Esophagus muscularis mucosa (tissue), 4 donors: ENCODE measurements around the gene TCN1. TPM values are rescaled to one million over a fixed set of nuclear protein-coding genes. Genes with fewer than 3 reads are reported as not detected.

Source experiments
- DNase-seq: peaks from one replicate; pipeline ENCODE4 v3.0.0-alpha.2; 2017; ENCODE audit errors: extremely low spot score
- H3K27ac ChIP-seq, 4 donors: fragments of 200-600 bp; sonication (generic); replicated peaks in 1 of 4; 1 replicate in 3 of 4; 2 replicates in 1 of 4; pipeline ENCODE4 v1.5.1; 2016 to 2019; ENCODE audit warnings: mild to moderate bottlenecking in 1 of 4
- H3K27me3 ChIP-seq, 4 donors: fragments of 200-600 bp; sonication (generic); one replicate each; pipeline versions ENCODE4 v1.5.1 to v1.6.0; 2016 to 2019
- H3K36me3 ChIP-seq, 4 donors: fragments of 200-600 bp; sonication (generic); one replicate each; pipeline ENCODE4 v1.5.1; 2016 to 2019
- H3K4me1 ChIP-seq, 4 donors: fragments of 200-600 bp; sonication (generic); one replicate each; pipeline ENCODE4 v1.5.1; 2016 to 2019
- H3K4me3 ChIP-seq, 4 donors: fragments of 200-600 bp; sonication (generic); 1 replicate in 2 of 4; 2 replicates in 2 of 4; pipeline ENCODE4 v1.5.1; 2016 to 2019; ENCODE audit warnings: mild to moderate bottlenecking in 4 of 4, moderate library complexity in 1 of 4
- H3K9me3 ChIP-seq, 4 donors: fragments of 200-600 bp; sonication (generic); 1 replicate in 3 of 4; 2 replicates in 1 of 4; pipeline ENCODE4 v1.5.1; 2016 to 2019
- CTCF ChIP-seq, 3 experiments: fragments of 200-600 bp in 2 of 3; fragments of 450-650 bp in 1 of 3; sonication (generic) in 2 of 3; IDR thresholded peaks; one replicate each; pipeline ENCODE4 v1.5.1; 2017 to 2019; ENCODE audit warnings: antibody characterized with exemption in 3 of 3, mild to moderate bottlenecking in 2 of 3, moderate library complexity in 1 of 3
- EP300 ChIP-seq: sonication (generic); formaldehyde crosslinking; IDR thresholded peaks from one replicate; pipeline ENCODE4 v1.6.1; 2017; ENCODE audit warnings: antibody characterized with exemption
- POLR2A ChIP-seq: fragments of 450-650 bp; IDR thresholded peaks from one replicate; pipeline ENCODE4 v1.6.1; 2017; ENCODE audit warnings: antibody characterized with exemption, moderate library complexity, mild to moderate bottlenecking, low read depth
- POLR2AphosphoS5 ChIP-seq, 2 donors: sonication (generic); formaldehyde crosslinking; IDR thresholded peaks; one replicate each; pipeline ENCODE4 v1.6.1; 2017; ENCODE audit warnings: antibody characterized with exemption in 2 of 2
- WGBS: methylation state at CpG from one replicate; pipeline ENCODE4 v1.1.5; 2018; 5-methylcytosine and 5-hydroxymethylcytosine counted together
- intact Hi-C: fragments of 100-400 bp; cut with DNase I; formaldehyde crosslinking; loops from one replicate; pipeline ENCODE4 v1.15.1; 2023
- total RNA-seq, 4 donors: library from RNA; depleted of rRNA; stranded (reverse); fragments of >200 nt; gene quantifications; one replicate each; pipeline versions ENCODE4 v1.1.0 to v1.2.1, GENCODE V29; 2016

Gene TCN1
- total RNA-seq, 4 donors from 2014 or later = 0.66 TPM; not detected in 3

- no peak for TF ChIP-seq POLR2AphosphoS5 (IDR thresholded peaks at IDR 0.05)
- TF ChIP-seq CTCF (IDR thresholded peaks at IDR 0.05) = no peak
- TF ChIP-seq EP300 = no peak
- TF ChIP-seq POLR2A = no peak
- Histone ChIP-seq H3K27me3 (no peaks in the 10 kb centered on the region), H3K4me1 (peaks cover 0 to 10% (median 6%) of the 10 kb centered on the region in 4 donors), H3K4me3 (no peak overlapping the region), H3K36me3 (no peaks in the 10 kb centered on the region), H3K27ac (no peak overlapping the region), H3K9me3 (no peaks in the 10 kb centered on the region)
- DNase-seq = no peak
- intact Hi-C loops = no loop called here
- WGBS = 86% methylated on average over 12 of the region's 12 CpGs
Measured at GRCh38 chr11:59842316-59842715, 24.0 kb downstream of the TCN1 start.

GRCh38 chr11:59841514-59841913, 24.8 kb downstream of the TCN1 start:
- intact Hi-C loops = no loop called here
- H3K27me3 ChIP-seq = no peaks in the 10 kb centered on the region
- H3K36me3 ChIP-seq = no peaks in the 10 kb centered on the region
- DNase-seq = no peak
- no peak overlapping the region for H3K27ac ChIP-seq
- WGBS = 90% methylated on average over 2 of the region's 2 CpGs
- H3K4me1 ChIP-seq = peaks cover 0 to 10% (median 6%) of the 10 kb centered on the region in 4 donors
- no peaks in the 10 kb centered on the region for H3K9me3 ChIP-seq
- no peak for TF ChIP-seq CTCF (IDR thresholded peaks at IDR 0.05)
- no peak for TF ChIP-seq POLR2AphosphoS5 (IDR thresholded peaks at IDR 0.05)
- no peak for TF ChIP-seq POLR2A
- TF ChIP-seq EP300 = no peak
- no peak overlapping the region for H3K4me3 ChIP-seq

GRCh38 chr11:59839615-59840014, 26.7 kb downstream of the TCN1 start:
- Histone ChIP-seq H3K27me3 (no peaks in the 10 kb centered on the region), H3K9me3 (no peaks in the 10 kb centered on the region), H3K4me3 (no peak overlapping the region), H3K36me3 (no peaks in the 10 kb centered on the region), H3K4me1 (peaks cover 0 to 10% (median 6%) of the 10 kb centered on the region in 4 donors), H3K27ac (no peak overlapping the region)
- intact Hi-C loops = no loop called here
- no peak for TF ChIP-seq POLR2A
- TF ChIP-seq EP300 = no peak
- TF ChIP-seq POLR2AphosphoS5 (IDR thresholded peaks at IDR 0.05) = no peak
- TF ChIP-seq CTCF (IDR thresholded peaks at IDR 0.05) = no peak
- DNase-seq = no peak

- Histone ChIP-seq H3K36me3 (no peaks in the 10 kb centered on the region), H3K4me1 (no peaks in the 10 kb centered on the region), H3K4me3 (no peak overlapping the region), H3K9me3 (no peaks in the 10 kb centered on the region), H3K27ac (no peak overlapping the region), H3K27me3 (no peaks in the 10 kb centered on the region)
- intact Hi-C loops = no loop called here
- no peak for DNase-seq
- 68% methylated on average over 2 of the region's 2 CpGs for WGBS
- TF ChIP-seq EP300 = no peak
Measured at GRCh38 chr11:59833602-59834001, 32.7 kb downstream of the TCN1 start.

- TF ChIP-seq EP300 (no peak), POLR2AphosphoS5 (IDR thresholded peaks at IDR 0.05) (no peak), POLR2A (no peak), CTCF (IDR thresholded peaks at IDR 0.05) (no peak)
- no peak overlapping the region for H3K4me3 ChIP-seq
- no peaks in the 10 kb centered on the region for H3K4me1 ChIP-seq
- 79% methylated on average over 3 of the region's 3 CpGs for WGBS
- intact Hi-C loops = loop anchor here (10.0 kb wide), 1 partner anchor 365 kb away; no protein-coding TSS in a partner anchor
- no peaks in the 10 kb centered on the region for H3K27me3 ChIP-seq
- no peak overlapping the region for H3K27ac ChIP-seq
- no peaks in the 10 kb centered on the region for H3K36me3 ChIP-seq
- DNase-seq = no peak
- H3K9me3 ChIP-seq = no peaks in the 10 kb centered on the region
Measured at GRCh38 chr11:59829358-59829757, 36.9 kb downstream of the TCN1 start.
